NCI-H2227 (cell line): ENCODE data around the gene CTIF.
A peak's percentile ranks its signal among the peaks of the same experiment; 100 is the strongest.

ENCODE experiments used
- DNase-seq: peaks from one replicate; lab custom pipeline; 2025; ENCODE audit not compliant: unreplicated experiment; lab: John Stamatoyannopoulos, UW

Gene CTIF

GRCh38 chr18:48905513-48905912 is 366.7 kb downstream of the CTIF start:
- no peak for DNase-seq

GRCh38 chr18:48908916-48909315 is 370.1 kb downstream of the CTIF start:
- no peak for DNase-seq

GRCh38 chr18:48909721-48910120 is 370.9 kb downstream of the CTIF start:
- DNase-seq: no peak

GRCh38 chr18:48910972-48911545 is 372.2 kb downstream of the CTIF start:
- DNase-seq: peak; percentile 22
